A549 (cell line): Measurements from ENCODE around the gene PDZD7.

Experiments
- CEBPB ChIP-seq, 2 experiments: fragments of >200 bp in 1 of 2; sonication (Bioruptor Twin) in 1 of 2; formaldehyde crosslinking in 1 of 2; IDR thresholded peaks; 2 replicates each; pipeline ENCODE4 v1.6.1; 2012 to 2016
- RARB ChIP-seq: fragments of 250-450 bp; sonication (Bioruptor Pico); IDR thresholded peaks from 2 replicates; pipeline ENCODE4 v1.8.0; 2021; ENCODE audit warnings: mild to moderate bottlenecking, moderate library complexity
- TF ChIP-seq, protein P1 (sequence below): fragments of >200 bp; sonication (Bioruptor Twin); formaldehyde crosslinking; IDR thresholded peaks from 3 replicates; pipeline ENCODE4 v1.5.1; 2016

DNA sequence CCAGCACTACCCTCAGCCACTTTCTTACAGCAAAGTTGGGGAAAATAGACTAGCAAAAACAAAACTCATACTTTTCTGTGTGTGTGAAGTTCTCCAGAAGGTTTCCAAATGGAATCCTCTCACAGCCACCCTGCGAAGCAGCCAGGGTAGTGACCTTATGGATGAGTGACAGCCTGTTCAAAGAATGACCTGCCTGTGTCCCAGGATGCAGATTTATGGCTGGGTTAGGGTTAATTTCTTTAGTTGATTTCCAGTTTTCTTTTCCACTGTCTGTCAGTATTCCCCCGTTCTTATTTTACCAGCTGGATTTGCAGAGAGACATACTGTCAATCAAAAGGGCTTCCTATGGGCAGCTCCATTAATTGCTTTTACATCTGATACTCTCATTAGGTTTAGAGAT, 64.0 kb downstream of the PDZD7 start:
- TF ChIP-seq CEBPB (IDR thresholded peaks at IDR 0.05) (no peak), RARB (CRISPR knock-in tag) (no peak)
- TF ChIP-seq, protein P1, sequence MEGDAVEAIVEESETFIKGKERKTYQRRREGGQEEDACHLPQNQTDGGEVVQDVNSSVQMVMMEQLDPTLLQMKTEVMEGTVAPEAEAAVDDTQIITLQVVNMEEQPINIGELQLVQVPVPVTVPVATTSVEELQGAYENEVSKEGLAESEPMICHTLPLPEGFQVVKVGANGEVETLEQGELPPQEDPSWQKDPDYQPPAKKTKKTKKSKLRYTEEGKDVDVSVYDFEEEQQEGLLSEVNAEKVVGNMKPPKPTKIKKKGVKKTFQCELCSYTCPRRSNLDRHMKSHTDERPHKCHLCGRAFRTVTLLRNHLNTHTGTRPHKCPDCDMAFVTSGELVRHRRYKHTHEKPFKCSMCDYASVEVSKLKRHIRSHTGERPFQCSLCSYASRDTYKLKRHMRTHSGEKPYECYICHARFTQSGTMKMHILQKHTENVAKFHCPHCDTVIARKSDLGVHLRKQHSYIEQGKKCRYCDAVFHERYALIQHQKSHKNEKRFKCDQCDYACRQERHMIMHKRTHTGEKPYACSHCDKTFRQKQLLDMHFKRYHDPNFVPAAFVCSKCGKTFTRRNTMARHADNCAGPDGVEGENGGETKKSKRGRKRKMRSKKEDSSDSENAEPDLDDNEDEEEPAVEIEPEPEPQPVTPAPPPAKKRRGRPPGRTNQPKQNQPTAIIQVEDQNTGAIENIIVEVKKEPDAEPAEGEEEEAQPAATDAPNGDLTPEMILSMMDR: no peak
